Effector memory CD8-positive, alpha-beta T cell (primary cell): ENCODE results near the gene ACSL5.
"Not testable (repeated sequence)": the region's sequence is repeated elsewhere in the genome, so short reads cannot be mapped to it uniquely, and the experiment has no call there.

Experiments
- ATAC-seq: fragments of 150-1000 bp; cut with Tn5 transposase; replicated peaks from 2 replicates; pipeline ENCODE4 v1.10.0; 2021; ENCODE audit warnings: mild to moderate bottlenecking, moderate library complexity
- DNase-seq, 3 experiments: peaks; one replicate each; pipeline ENCODE4 v3.0.0; 2021
- H3K27ac Mint-ChIP-seq, 2 donors: one replicate each; pipeline ENCODE4 v1.8.0; 2022; ENCODE audit warnings: mild to moderate bottlenecking in 2 of 2, mixed read lengths in 2 of 2, moderate library complexity in 2 of 2
- H3K27me3 Mint-ChIP-seq, 2 donors: one replicate each; pipeline ENCODE4 v1.8.0; 2022; ENCODE audit warnings: mixed read lengths in 2 of 2
- H3K36me3 Mint-ChIP-seq: one replicate; pipeline ENCODE4 v1.8.0; 2022; ENCODE audit warnings: mild to moderate bottlenecking, moderate library complexity, mixed read lengths; ENCODE audit not compliant: insufficient read depth
- H3K4me1 Mint-ChIP-seq, 2 donors: one replicate each; pipeline ENCODE4 v1.8.0; 2022; ENCODE audit warnings: low read depth in 2 of 2, mixed read lengths in 2 of 2
- H3K4me3 Mint-ChIP-seq, 2 donors: one replicate each; pipeline ENCODE4 v1.8.0; 2022; ENCODE audit warnings: mild to moderate bottlenecking in 2 of 2, mixed read lengths in 2 of 2, moderate library complexity in 2 of 2
- H3K9me3 Mint-ChIP-seq, 2 donors: one replicate each; pipeline ENCODE4 v1.8.0; 2022; ENCODE audit warnings: mixed read lengths in 2 of 2

ACSL5 gene

GRCh38 chr10:112389271-112389822 lies 15.4 kb downstream of the ACSL5 start:
- Mint-ChIP-seq H3K4me1 (peaks cover 47 to 77% of the 10 kb centered on the region in 2 donors), H3K27ac (peak overlapping the region; percentile 85 to 93), H3K36me3 (peaks cover 4% of the 10 kb centered on the region), H3K27me3 (no peaks in the 10 kb centered on the region), H3K9me3 (no peaks in the 10 kb centered on the region), H3K4me3 (peak overlapping the region; percentile 56 to 63)
- DNase-seq (peak in 2 of 3 experiments; percentile 45 to 47), ATAC-seq (peak; percentile 89)

GRCh38 chr10:112390125-112390703 lies 16.3 kb downstream of the ACSL5 start:
- Mint-ChIP-seq H3K27me3 (no peaks in the 10 kb centered on the region), H3K27ac (peak overlapping the region; percentile 85 to 93), H3K36me3 (peaks cover 6% of the 10 kb centered on the region), H3K9me3 (no peaks in the 10 kb centered on the region), H3K4me3 (no peak overlapping the region), H3K4me1 (peaks cover 40 to 70% of the 10 kb centered on the region in 2 donors)
- no peak for ATAC-seq
- no peak for DNase-seq

- H3K4me1 Mint-ChIP-seq: peaks cover 31 to 42% of the 10 kb centered on the region in 2 donors
- ATAC-seq: no peak
- H3K27ac Mint-ChIP-seq: peak overlapping the region in 1 of 2 donors; percentile 23
- H3K4me3 Mint-ChIP-seq: no peak overlapping the region
- H3K36me3 Mint-ChIP-seq: peaks cover 6% of the 10 kb centered on the region
- no peak for DNase-seq
- no peaks in the 10 kb centered on the region for H3K27me3 Mint-ChIP-seq
- H3K9me3 Mint-ChIP-seq: no peaks in the 10 kb centered on the region
Observed at GRCh38 chr10:112393341-112393740, 19.4 kb downstream of the ACSL5 start.

GRCh38 chr10:112393827-112394226 lies 19.9 kb downstream of the ACSL5 start:
- Mint-ChIP-seq H3K36me3 (peaks cover 11% of the 10 kb centered on the region), H3K9me3 (no peaks in the 10 kb centered on the region), H3K27ac (no peak overlapping the region), H3K4me3 (no peak overlapping the region), H3K27me3 (no peaks in the 10 kb centered on the region), H3K4me1 (peaks cover 27 to 37% of the 10 kb centered on the region in 2 donors)
- ATAC-seq: no peak
- DNase-seq: no peak

GRCh38 chr10:112394475-112394875 lies 20.6 kb downstream of the ACSL5 start:
- DNase-seq (no peak), ATAC-seq (no peak)
- Mint-ChIP-seq H3K27me3 (no peaks in the 10 kb centered on the region), H3K36me3 (peaks cover 18% of the 10 kb centered on the region), H3K4me3 (no peak overlapping the region), H3K9me3 (no peaks in the 10 kb centered on the region), H3K4me1 (peaks cover 20 to 31% of the 10 kb centered on the region in 2 donors), H3K27ac (no peak overlapping the region)

- no peak overlapping the region for H3K27ac Mint-ChIP-seq
- H3K36me3 Mint-ChIP-seq: peaks cover 33% of the 10 kb centered on the region
- H3K4me1 Mint-ChIP-seq: peaks cover 13 to 20% of the 10 kb centered on the region in 2 donors
Observed at GRCh38 chr10:112395809-112396530, 22.1 kb downstream of the ACSL5 start.

GRCh38 chr10:112397592-112397991 lies 23.7 kb downstream of the ACSL5 start:
- Mint-ChIP-seq H3K27ac (no peak overlapping the region), H3K27me3 (no peaks in the 10 kb centered on the region), H3K4me3 (no peak overlapping the region), H3K36me3 (peaks cover 42% of the 10 kb centered on the region), H3K9me3 (no peaks in the 10 kb centered on the region), H3K4me1 (peaks cover 10 to 16% of the 10 kb centered on the region in 2 donors)
- ATAC-seq: no peak
- DNase-seq: no peak

More at GRCh38 chr10:112395809-112396530, 22.1 kb downstream of the ACSL5 start:
- no peak for ATAC-seq
- Mint-ChIP-seq H3K4me3 (no peak overlapping the region), H3K27me3 (no peaks in the 10 kb centered on the region), H3K9me3 (no peaks in the 10 kb centered on the region)
- no peak for DNase-seq

GRCh38 chr10:112402917-112403316 lies 29.0 kb downstream of the ACSL5 start:
- no peaks in the 10 kb centered on the region for H3K4me1 Mint-ChIP-seq
- no peaks in the 10 kb centered on the region for H3K27me3 Mint-ChIP-seq
- no peak for ATAC-seq
- no peaks in the 10 kb centered on the region for H3K9me3 Mint-ChIP-seq
- H3K4me3 Mint-ChIP-seq: no peak overlapping the region
- DNase-seq: no peak
- H3K27ac Mint-ChIP-seq: peak overlapping the region in 1 of 2 donors; percentile 80
- H3K36me3 Mint-ChIP-seq: peaks cover 74% of the 10 kb centered on the region

- H3K27ac Mint-ChIP-seq: peak overlapping the region in 1 of 2 donors; percentile 44
- peaks cover 75% of the 10 kb centered on the region for H3K36me3 Mint-ChIP-seq
- H3K27me3 Mint-ChIP-seq: no peaks in the 10 kb centered on the region
- DNase-seq (no peak), ATAC-seq (no peak)
- H3K4me1 Mint-ChIP-seq: no peaks in the 10 kb centered on the region
- no peaks in the 10 kb centered on the region for H3K9me3 Mint-ChIP-seq
- H3K4me3 Mint-ChIP-seq: no peak overlapping the region
Observed at GRCh38 chr10:112404617-112405016, 30.7 kb downstream of the ACSL5 start.

GRCh38 chr10:112406806-112407205 lies 32.9 kb downstream of the ACSL5 start:
- not testable (repeated sequence) for H3K27me3 Mint-ChIP-seq, H3K9me3 Mint-ChIP-seq, DNase-seq, ATAC-seq, H3K4me3 Mint-ChIP-seq, H3K4me1 Mint-ChIP-seq
- peaks cover 66% of the 10 kb centered on the region for H3K36me3 Mint-ChIP-seq
- peak overlapping the region; percentile 7 to 81 for H3K27ac Mint-ChIP-seq

GRCh38 chr10:112407696-112408095 lies 33.8 kb downstream of the ACSL5 start:
- no peak overlapping the region for H3K4me3 Mint-ChIP-seq

GRCh38 chr10:112409299-112409698 lies 35.4 kb downstream of the ACSL5 start:
- H3K27me3 Mint-ChIP-seq: no peaks in the 10 kb centered on the region

More at GRCh38 chr10:112407696-112408095, 33.8 kb downstream of the ACSL5 start:
- Mint-ChIP-seq H3K9me3 (no peaks in the 10 kb centered on the region), H3K4me1 (no peaks in the 10 kb centered on the region), H3K27me3 (no peaks in the 10 kb centered on the region), H3K27ac (no peak overlapping the region), H3K36me3 (peaks cover 66% of the 10 kb centered on the region)
- ATAC-seq: no peak
- DNase-seq: no peak

GRCh38 chr10:112409755-112410154 lies 35.8 kb downstream of the ACSL5 start:
- H3K27ac Mint-ChIP-seq: peak overlapping the region; percentile 5 to 18
- no peak overlapping the region for H3K4me3 Mint-ChIP-seq
- ATAC-seq (no peak), DNase-seq (no peak)
- H3K9me3 Mint-ChIP-seq: no peaks in the 10 kb centered on the region
- no peaks in the 10 kb centered on the region for H3K4me1 Mint-ChIP-seq
- no peaks in the 10 kb centered on the region for H3K27me3 Mint-ChIP-seq
- H3K36me3 Mint-ChIP-seq: peaks cover 65% of the 10 kb centered on the region

More at GRCh38 chr10:112409299-112409698, 35.4 kb downstream of the ACSL5 start:
- Mint-ChIP-seq H3K4me3 (no peak overlapping the region), H3K9me3 (no peaks in the 10 kb centered on the region), H3K4me1 (no peaks in the 10 kb centered on the region), H3K36me3 (peaks cover 65% of the 10 kb centered on the region), H3K27ac (peak overlapping the region in 1 of 2 donors; percentile 18)
- ATAC-seq: no peak
- DNase-seq: no peak

- no peak overlapping the region for H3K4me3 Mint-ChIP-seq
- peaks cover 0 to 6% of the 10 kb centered on the region in 2 donors for H3K4me1 Mint-ChIP-seq
- DNase-seq (no peak), ATAC-seq (no peak)
- no peaks in the 10 kb centered on the region for H3K9me3 Mint-ChIP-seq
- H3K27ac Mint-ChIP-seq: no peak overlapping the region
- peaks cover 77% of the 10 kb centered on the region for H3K36me3 Mint-ChIP-seq
- no peaks in the 10 kb centered on the region for H3K27me3 Mint-ChIP-seq
Observed at GRCh38 chr10:112412696-112413095, 38.8 kb downstream of the ACSL5 start.
